Erythroblast (primary cell): ENCODE results near the gene FAM53C.

Experiments used
- GATA1 ChIP-seq: IDR thresholded peaks from 2 replicates; pipeline ENCODE4 v1.6.1; 2011; ENCODE audit warnings: low read depth, mild to moderate bottlenecking, control low read depth, low read length, moderate library complexity
- POLR2A ChIP-seq: IDR thresholded peaks from 2 replicates; pipeline ENCODE4 v1.6.1; 2011; ENCODE audit warnings: mild to moderate bottlenecking, low read length

- TF ChIP-seq POLR2A (no peak), GATA1 (no peak)
Measured at GRCh38 chr5:138351517-138351916, 13.5 kb downstream of the FAM53C start.
